Subcutaneous adipose tissue (tissue), 4 donors: ENCODE results near the gene NPW. TPM values are rescaled to one million over a fixed set of nuclear protein-coding genes. Genes with fewer than 3 reads are reported as not detected.

ENCODE experiments used
- small RNA-seq: library from RNA; depleted of rRNA; stranded (forward); fragments of <200 nt; gene quantifications from one replicate; pipeline ENCODE3, GENCODE V24; 2016
- total RNA-seq, 4 donors: library from RNA; depleted of rRNA; stranded (reverse); fragments of >200 nt; gene quantifications; one replicate each; pipeline ENCODE4 v1.1.0, GENCODE V29; 2016
- TF ChIP-seq, protein P1 (sequence below): fragments of 450-650 bp; IDR thresholded peaks from one replicate; pipeline ENCODE4 v1.5.1; 2016; ENCODE audit warnings: low read depth, mild to moderate bottlenecking, control low read depth, antibody characterized with exemption, moderate library complexity

Gene NPW
- total RNA-seq, 4 donors from 2014 or later = not detected

DNA sequence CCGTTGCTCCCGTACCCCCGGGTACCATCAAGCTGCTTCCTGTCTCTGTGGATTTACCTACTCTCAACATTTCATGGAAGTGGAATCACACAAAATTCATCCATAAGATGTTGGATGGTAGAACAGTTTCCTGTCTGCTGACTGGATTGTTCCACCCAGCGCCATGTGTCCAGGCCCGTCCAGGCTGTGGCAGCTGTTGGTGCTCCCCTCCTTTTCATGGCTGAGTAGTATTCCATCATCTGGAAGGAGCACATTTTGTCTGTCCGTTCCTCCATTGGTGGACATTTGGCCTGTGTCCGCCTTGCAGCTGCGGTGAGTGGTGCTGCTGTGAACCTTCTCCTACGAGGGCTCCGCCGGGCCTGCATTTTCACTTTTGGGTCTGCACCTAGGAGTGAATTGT is 46.6 kb downstream of the NPW start:
- TF ChIP-seq, protein P1, sequence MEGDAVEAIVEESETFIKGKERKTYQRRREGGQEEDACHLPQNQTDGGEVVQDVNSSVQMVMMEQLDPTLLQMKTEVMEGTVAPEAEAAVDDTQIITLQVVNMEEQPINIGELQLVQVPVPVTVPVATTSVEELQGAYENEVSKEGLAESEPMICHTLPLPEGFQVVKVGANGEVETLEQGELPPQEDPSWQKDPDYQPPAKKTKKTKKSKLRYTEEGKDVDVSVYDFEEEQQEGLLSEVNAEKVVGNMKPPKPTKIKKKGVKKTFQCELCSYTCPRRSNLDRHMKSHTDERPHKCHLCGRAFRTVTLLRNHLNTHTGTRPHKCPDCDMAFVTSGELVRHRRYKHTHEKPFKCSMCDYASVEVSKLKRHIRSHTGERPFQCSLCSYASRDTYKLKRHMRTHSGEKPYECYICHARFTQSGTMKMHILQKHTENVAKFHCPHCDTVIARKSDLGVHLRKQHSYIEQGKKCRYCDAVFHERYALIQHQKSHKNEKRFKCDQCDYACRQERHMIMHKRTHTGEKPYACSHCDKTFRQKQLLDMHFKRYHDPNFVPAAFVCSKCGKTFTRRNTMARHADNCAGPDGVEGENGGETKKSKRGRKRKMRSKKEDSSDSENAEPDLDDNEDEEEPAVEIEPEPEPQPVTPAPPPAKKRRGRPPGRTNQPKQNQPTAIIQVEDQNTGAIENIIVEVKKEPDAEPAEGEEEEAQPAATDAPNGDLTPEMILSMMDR = no peak

Small RNAs within 50 kb of the gene (small RNA-seq; reads per million reads assigned to genes)
- not detected for gene AC005363.2
- not detected for gene RN7SL219P

Other genes starting within 250 kb of the NPW start
- gene NME3, start 248.2 kb upstream of the NPW start, total RNA-seq = 100 to 1,000 TPM in 1 of 4 donors, 10 to 100 TPM in 3; 34.1 to 102 (median 62.8) TPM
- 10 to 100 TPM in 1 of 4 donors, 1 to 10 TPM in 3; 2.3 to 13.8 (median 5.2) TPM for gene EME2, start 247.0 kb upstream of the NPW start, total RNA-seq
- 10 to 100 TPM; 34.1 to 62.4 (median 57.2) TPM for gene MRPS34, start 246.7 kb upstream of the NPW start, total RNA-seq
- gene SPSB3, start 237.2 kb upstream of the NPW start, total RNA-seq = 100 to 1,000 TPM in 1 of 4 donors, 10 to 100 TPM in 3; 14.7 to 102 (median 64.5) TPM
- gene NUBP2, start 236.8 kb upstream of the NPW start, total RNA-seq = 10 to 100 TPM; 17.0 to 77.2 (median 49.7) TPM
- under 1 TPM in 1 of 4 donors, not detected in 3; 0.66 TPM for gene IGFALS, start 226.1 kb upstream of the NPW start, total RNA-seq
- gene HAGH, start 193.0 kb upstream of the NPW start, total RNA-seq = 100 to 1,000 TPM in 2 of 4 donors, 10 to 100 TPM in 2; 50.4 to 121 (median 108) TPM
- 10 to 100 TPM; 25.4 to 42.0 (median 30.8) TPM for gene FAHD1, start 192.6 kb upstream of the NPW start, total RNA-seq
- not detected for gene MEIOB, start 147.6 kb upstream of the NPW start, total RNA-seq
- gene HS3ST6, start 101.4 kb upstream of the NPW start, total RNA-seq = not detected
- gene MSRB1, start 76.6 kb upstream of the NPW start, total RNA-seq = 10 to 100 TPM; 11.2 to 30.0 (median 18.1) TPM
- gene RPL3L, start 65.1 kb upstream of the NPW start, total RNA-seq = not detected
- 100 to 1,000 TPM; 120 to 198 (median 186) TPM for gene NDUFB10, start 60.2 kb upstream of the NPW start, total RNA-seq
- gene RPS2, start 55.0 kb upstream of the NPW start, total RNA-seq = 1,000 to 10,000 TPM; 1,492 to 1,850 (median 1,797) TPM
- not detected for gene RNF151, start 52.9 kb upstream of the NPW start, total RNA-seq
- gene TBL3, start 47.7 kb upstream of the NPW start, total RNA-seq = 10 to 100 TPM; 20.9 to 30.6 (median 26.6) TPM
- not detected for gene NOXO1, start 38.3 kb upstream of the NPW start, total RNA-seq
- 10 to 100 TPM in 3 of 4 donors, 1 to 10 TPM in 1; 9.1 to 17.4 (median 16.1) TPM for gene GFER, start 35.6 kb upstream of the NPW start, total RNA-seq
- gene SYNGR3, start 29.8 kb upstream of the NPW start, total RNA-seq = not detected
- gene ZNF598, start 10.0 kb upstream of the NPW start, total RNA-seq = 10 to 100 TPM; 13.9 to 45.0 (median 15.0) TPM
- 100 to 1,000 TPM in 1 of 4 donors, 10 to 100 TPM in 3; 15.1 to 140 (median 48.9) TPM for gene NHERF2, start 7.1 kb downstream of the NPW start, total RNA-seq
- gene NTHL1, start 28.0 kb downstream of the NPW start, total RNA-seq = 10 to 100 TPM in 2 of 4 donors, 1 to 10 TPM in 2; 6.5 to 21.7 (median 12.0) TPM
- 100 to 1,000 TPM in 1 of 4 donors, 10 to 100 TPM in 3; 31.1 to 110 (median 50.2) TPM for gene TSC2, start 28.2 kb downstream of the NPW start, total RNA-seq
- 100 to 1,000 TPM in 2 of 4 donors, 10 to 100 TPM in 2; 40.1 to 318 (median 76.1) TPM for gene PKD1, start 116.1 kb downstream of the NPW start, total RNA-seq
- gene RAB26, start 128.8 kb downstream of the NPW start, total RNA-seq = 1 to 10 TPM in 1 of 4 donors, not detected in 3; 3.0 TPM
- gene TRAF7, start 136.0 kb downstream of the NPW start, total RNA-seq = 10 to 100 TPM; 19.1 to 45.0 (median 31.1) TPM
- gene CASKIN1, start 176.8 kb downstream of the NPW start, total RNA-seq = not detected
- gene MLST8, start 185.7 kb downstream of the NPW start, total RNA-seq = 10 to 100 TPM; 29.3 to 58.8 (median 38.0) TPM
- gene BRICD5, start 191.1 kb downstream of the NPW start, total RNA-seq = 1 to 10 TPM in 3 of 4 donors, under 1 TPM in 1; 0.66 to 6.0 (median 4.1) TPM
- 10 to 100 TPM in 3 of 4 donors, 1 to 10 TPM in 1; 7.7 to 21.1 (median 10.3) TPM for gene PGP, start 195.1 kb downstream of the NPW start, total RNA-seq
- gene E4F1, start 203.8 kb downstream of the NPW start, total RNA-seq = 10 to 100 TPM in 3 of 4 donors, 1 to 10 TPM in 1; 9.6 to 33.2 (median 16.8) TPM
- under 1 TPM in 2 of 4 donors, not detected in 2; 0.34 to 0.82 TPM for gene DNASE1L2, start 216.7 kb downstream of the NPW start, total RNA-seq
- 10 to 100 TPM; 32.4 to 96.5 (median 49.8) TPM for gene ECI1, start 231.8 kb downstream of the NPW start, total RNA-seq
- 100 to 1,000 TPM in 1 of 4 donors, 10 to 100 TPM in 3; 66.6 to 127 (median 75.3) TPM for gene RNPS1, start 248.3 kb downstream of the NPW start, total RNA-seq